HEK293 (cell line): Measurements from ENCODE around the gene FBXL7.

ENCODE experiments used
- CTCF ChIA-PET: fragments of 350-600 bp; formaldehyde crosslinking; extraction: SDS; loops from one replicate; lab custom pipeline; 2021; ENCODE audit warnings: antibody characterized with exemption; lab: Yijun Ruan, JAX
- POLR2A ChIA-PET: fragments of 300-600 bp; formaldehyde crosslinking; extraction: SDS; loops from one replicate; lab custom pipeline; 2020; ENCODE audit warnings: antibody characterized with exemption, inconsistent platforms; lab: Yijun Ruan, JAX
- H3K27ac ChIP-seq: fragments of 200-500 bp; sonication (Bioruptor generic); 2 replicates; pipeline ENCODE4 v1.5.1; 2014; ENCODE audit warnings: low read depth, low read length, control low read depth, inconsistent platforms; ENCODE audit errors: extremely low read depth
- H3K36me3 ChIP-seq, 2 experiments: fragments of 200-500 bp in 1 of 2; sonication (Bioruptor generic) in 1 of 2; 1 replicate in 1 of 2; 2 replicates in 1 of 2; pipeline ENCODE4 v1.5.1; 2014 to 2017; ENCODE audit warnings: inconsistent platforms in 2 of 2, low read length in 2 of 2; ENCODE audit not compliant: control insufficient read depth in 2 of 2, insufficient read depth in 1 of 2
- H3K4me1 ChIP-seq: fragments of 200-500 bp; sonication (Bioruptor generic); 2 replicates; pipeline ENCODE4 v1.5.1; 2014; ENCODE audit warnings: mild to moderate bottlenecking, low read length, inconsistent platforms; ENCODE audit not compliant: control insufficient read depth, insufficient read depth
- H3K4me3 ChIP-seq: 2 replicates; pipeline ENCODE4 v1.5.1; 2011; ENCODE audit warnings: low read depth, mild to moderate bottlenecking, control low read depth, low read length, moderate library complexity
- H3K9me3 ChIP-seq: fragments of 200-500 bp; sonication (Bioruptor generic); 2 replicates; pipeline ENCODE4 v1.5.1; 2014; ENCODE audit warnings: low read depth, low read length, inconsistent platforms; ENCODE audit not compliant: control insufficient read depth, insufficient read depth
- BCL11B ChIP-seq: fragments of 450-650 bp; formaldehyde crosslinking; IDR thresholded peaks from 2 replicates; pipeline ENCODE4 v1.5.1; 2016; ENCODE audit warnings: low read depth, missing biosample characterization, missing genetic modification characterization
- HIC1 ChIP-seq: fragments of 450-650 bp; formaldehyde crosslinking; IDR thresholded peaks from 2 replicates; pipeline ENCODE4 v1.5.1; 2016; ENCODE audit warnings: missing biosample characterization, missing genetic modification characterization
- MYNN ChIP-seq: fragments of 450-650 bp; formaldehyde crosslinking; IDR thresholded peaks from 2 replicates; pipeline ENCODE4 v1.5.1; 2016; ENCODE audit warnings: missing biosample characterization, missing genetic modification characterization, borderline replicate concordance
- PRDM4 ChIP-seq: fragments of 450-650 bp; formaldehyde crosslinking; IDR thresholded peaks from 2 replicates; pipeline ENCODE4 v1.5.1; 2017; ENCODE audit warnings: missing biosample characterization, missing genetic modification characterization
- PRDM6 ChIP-seq: fragments of 450-650 bp; formaldehyde crosslinking; IDR thresholded peaks from 2 replicates; pipeline ENCODE4 v1.5.1; 2017; ENCODE audit warnings: missing biosample characterization, missing genetic modification characterization
- SP7 ChIP-seq: fragments of 450-650 bp; formaldehyde crosslinking; IDR thresholded peaks from 2 replicates; pipeline ENCODE4 v1.5.1; 2016; ENCODE audit warnings: missing biosample characterization, missing genetic modification characterization
- TCF7L2 ChIP-seq: IDR thresholded peaks from 2 replicates; pipeline ENCODE4 v1.6.1; 2011; ENCODE audit warnings: low read depth, mild to moderate bottlenecking, inconsistent platforms, low read length, moderate library complexity, borderline replicate concordance
- ZBTB17 ChIP-seq: fragments of 450-650 bp; formaldehyde crosslinking; IDR thresholded peaks from 2 replicates; pipeline ENCODE4 v1.5.1; 2016; ENCODE audit warnings: missing biosample characterization, missing genetic modification characterization
- ZFHX2 ChIP-seq: fragments of 450-650 bp; formaldehyde crosslinking; conservative IDR thresholded peaks from 2 replicates; pipeline ENCODE4 v1.5.1; 2016; ENCODE audit warnings: missing biosample characterization, missing genetic modification characterization
- ZFP69B ChIP-seq: fragments of 450-650 bp; formaldehyde crosslinking; IDR thresholded peaks from 2 replicates; pipeline ENCODE4 v1.5.1; 2016; ENCODE audit warnings: missing biosample characterization, missing genetic modification characterization
- ZNF175 ChIP-seq: fragments of 450-650 bp; formaldehyde crosslinking; IDR thresholded peaks from 2 replicates; pipeline ENCODE4 v1.5.1; 2016; ENCODE audit warnings: missing biosample characterization, missing genetic modification characterization
- ZNF211 ChIP-seq: fragments of 450-650 bp; formaldehyde crosslinking; IDR thresholded peaks from 2 replicates; pipeline ENCODE4 v1.5.1; 2016; ENCODE audit warnings: low read depth, missing biosample characterization, missing genetic modification characterization
- ZNF239 ChIP-seq: fragments of 450-650 bp; formaldehyde crosslinking; IDR thresholded peaks from 2 replicates; pipeline ENCODE4 v1.5.1; 2016; ENCODE audit warnings: missing biosample characterization, missing genetic modification characterization
- ZNF248 ChIP-seq: fragments of 450-650 bp; formaldehyde crosslinking; IDR thresholded peaks from 2 replicates; pipeline ENCODE4 v1.5.1; 2017; ENCODE audit warnings: missing biosample characterization, missing genetic modification characterization
- ZNF398 ChIP-seq: fragments of 450-650 bp; formaldehyde crosslinking; IDR thresholded peaks from 2 replicates; pipeline ENCODE4 v1.5.1; 2017; ENCODE audit warnings: missing biosample characterization, missing genetic modification characterization
- ZNF501 ChIP-seq: fragments of 450-650 bp; formaldehyde crosslinking; IDR thresholded peaks from 2 replicates; pipeline ENCODE4 v1.5.1; 2016; ENCODE audit warnings: missing biosample characterization, missing genetic modification characterization
- ZNF558 ChIP-seq: fragments of 450-650 bp; formaldehyde crosslinking; IDR thresholded peaks from 2 replicates; pipeline ENCODE4 v1.5.1; 2016; ENCODE audit warnings: missing biosample characterization, missing genetic modification characterization
- ZNF585B ChIP-seq: fragments of 450-650 bp; formaldehyde crosslinking; IDR thresholded peaks from 2 replicates; pipeline ENCODE4 v1.5.1; 2016; ENCODE audit warnings: missing biosample characterization, missing genetic modification characterization
- ZNF660 ChIP-seq: fragments of 450-650 bp; IDR thresholded peaks from 2 replicates; pipeline ENCODE4 v1.5.1; 2018; ENCODE audit warnings: missing biosample characterization, mild to moderate bottlenecking, missing genetic modification characterization
- ZNF704 ChIP-seq: fragments of 450-650 bp; formaldehyde crosslinking; IDR thresholded peaks from 2 replicates; pipeline ENCODE4 v1.5.1; 2016; ENCODE audit warnings: missing biosample characterization, missing genetic modification characterization
- ZNF707 ChIP-seq: fragments of 450-650 bp; formaldehyde crosslinking; IDR thresholded peaks from 2 replicates; pipeline ENCODE4 v1.5.1; 2016; ENCODE audit warnings: missing biosample characterization, missing genetic modification characterization
- ZNF843 ChIP-seq: fragments of 450-650 bp; formaldehyde crosslinking; IDR thresholded peaks from 2 replicates; pipeline ENCODE4 v1.5.1; 2016; ENCODE audit warnings: missing biosample characterization, missing genetic modification characterization

The FBXL7 gene

GRCh38 chr5:15459200-15459599 is 40.8 kb upstream of the FBXL7 start:
- ChIA-PET POLR2A (no interaction called here), CTCF (interaction anchor here (0.7 kb wide), 1 partner anchor 1032 kb away, joined by 5 read pairs; no protein-coding TSS in a partner anchor)
- H3K4me1 ChIP-seq = no peaks in the 10 kb centered on the region
- TF ChIP-seq ZNF501 = no peak
- no peak for TF ChIP-seq ZNF239 (tag by site-specific recombination)
- no peak for TF ChIP-seq PRDM4 (tag by site-specific recombination)
- TF ChIP-seq TCF7L2 = no peak
- no peaks in the 10 kb centered on the region; the same call in 1 of the 2 replicates for H3K9me3 ChIP-seq
- no peak overlapping the region for H3K4me3 ChIP-seq
- no peaks in the 10 kb centered on the region for H3K36me3 ChIP-seq
- no peak overlapping the region for H3K27ac ChIP-seq

- Histone ChIP-seq H3K27ac (no peak overlapping the region), H3K4me3 (no peak overlapping the region), H3K9me3 (no peaks in the 10 kb centered on the region), H3K36me3 (no peaks in the 10 kb centered on the region), H3K4me1 (no peaks in the 10 kb centered on the region)
- CTCF ChIA-PET = interaction anchor here (0.6 to 1.4 kb wide), 4 partner anchors 329 to 1022 kb away, joined by 3 to 4 read pairs (median 4); no protein-coding TSS in a partner anchor
- POLR2A ChIA-PET = interaction anchor here (0.6 kb wide), 1 partner anchor 443 kb away, joined by 3 read pairs; no protein-coding TSS in a partner anchor
- no peak for TF ChIP-seq ZNF707
- TF ChIP-seq PRDM6 = no peak
- TF ChIP-seq ZNF248 = no peak
- no peak for TF ChIP-seq MYNN (tag by site-specific recombination)
- TF ChIP-seq ZNF398 (tag by site-specific recombination) = no peak
- TF ChIP-seq ZNF585B (tag by site-specific recombination) = no peak
- TF ChIP-seq ZFP69B (tag by site-specific recombination) = no peak
- no peak for TF ChIP-seq ZNF175 (tag by site-specific recombination)
- no peak for TF ChIP-seq ZNF704 (tag by site-specific recombination)
- no peak for TF ChIP-seq ZFHX2 (tag by site-specific recombination)
- no peak for TF ChIP-seq BCL11B (tag by site-specific recombination)
- TF ChIP-seq ZNF843 (tag by site-specific recombination) = no peak
- TF ChIP-seq ZNF211 (tag by site-specific recombination) = no peak
- no peak for TF ChIP-seq ZNF660 (tag by site-specific recombination)
- TF ChIP-seq HIC1 = no peak
- TF ChIP-seq SP7 (tag by site-specific recombination) = no peak
- no peak for TF ChIP-seq ZBTB17 (tag by site-specific recombination)
- TF ChIP-seq ZNF558 (tag by site-specific recombination) = no peak
Measured at GRCh38 chr5:15463231-15463980, 36.6 kb upstream of the FBXL7 start.
